NCI-H748 (cell line): ENCODE measurements around the gene KLF4.

ENCODE experiments used
- DNase-seq: peaks from one replicate; lab custom pipeline; 2025; ENCODE audit not compliant: unreplicated experiment; lab: John Stamatoyannopoulos, UW

KLF4 gene

GRCh38 chr9:107488375-107489143 lies 1.0 kb downstream of the KLF4 start:
- peak; percentile 86 for DNase-seq

DNA sequence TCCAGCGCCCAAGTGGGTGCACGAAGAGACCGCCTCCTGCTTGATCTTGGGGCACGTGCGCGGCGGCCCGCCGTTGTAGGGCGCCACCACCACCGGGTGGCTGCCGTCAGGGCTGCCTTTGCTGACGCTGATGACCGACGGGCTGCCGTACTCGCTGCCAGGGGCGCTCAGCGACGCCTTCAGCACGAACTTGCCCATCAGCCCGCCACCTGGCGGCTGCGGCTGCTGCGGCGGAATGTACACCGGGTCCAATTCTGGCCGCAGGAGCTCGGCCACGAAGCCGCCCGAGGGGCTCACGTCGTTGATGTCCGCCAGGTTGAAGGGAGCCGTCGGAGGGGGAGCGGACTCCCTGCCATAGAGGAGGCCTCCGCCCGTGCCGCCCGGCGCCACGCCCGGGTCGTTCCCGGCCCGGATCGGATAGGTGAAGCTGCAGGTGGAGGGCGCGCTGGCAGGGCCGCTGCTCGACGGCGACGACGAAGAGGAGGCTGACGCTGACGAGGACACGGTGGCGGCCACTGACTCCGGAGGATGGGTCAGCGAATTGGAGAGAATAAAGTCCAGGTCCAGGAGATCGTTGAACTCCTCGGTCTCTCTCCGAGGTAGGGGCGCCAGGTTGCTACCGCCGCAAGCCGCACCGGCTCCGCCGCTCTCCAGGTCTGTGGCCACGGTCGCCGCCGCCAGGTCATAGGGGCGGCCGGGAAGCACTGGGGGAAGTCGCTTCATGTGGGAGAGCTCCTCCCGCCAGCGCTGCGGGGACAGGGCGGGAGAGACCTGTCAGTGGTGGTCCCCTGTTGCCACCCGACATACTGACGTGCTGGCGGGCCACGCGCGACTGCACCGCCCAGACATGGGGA lies 1.8 kb downstream of the KLF4 start:
- DNase-seq = peak; percentile 92

DNA sequence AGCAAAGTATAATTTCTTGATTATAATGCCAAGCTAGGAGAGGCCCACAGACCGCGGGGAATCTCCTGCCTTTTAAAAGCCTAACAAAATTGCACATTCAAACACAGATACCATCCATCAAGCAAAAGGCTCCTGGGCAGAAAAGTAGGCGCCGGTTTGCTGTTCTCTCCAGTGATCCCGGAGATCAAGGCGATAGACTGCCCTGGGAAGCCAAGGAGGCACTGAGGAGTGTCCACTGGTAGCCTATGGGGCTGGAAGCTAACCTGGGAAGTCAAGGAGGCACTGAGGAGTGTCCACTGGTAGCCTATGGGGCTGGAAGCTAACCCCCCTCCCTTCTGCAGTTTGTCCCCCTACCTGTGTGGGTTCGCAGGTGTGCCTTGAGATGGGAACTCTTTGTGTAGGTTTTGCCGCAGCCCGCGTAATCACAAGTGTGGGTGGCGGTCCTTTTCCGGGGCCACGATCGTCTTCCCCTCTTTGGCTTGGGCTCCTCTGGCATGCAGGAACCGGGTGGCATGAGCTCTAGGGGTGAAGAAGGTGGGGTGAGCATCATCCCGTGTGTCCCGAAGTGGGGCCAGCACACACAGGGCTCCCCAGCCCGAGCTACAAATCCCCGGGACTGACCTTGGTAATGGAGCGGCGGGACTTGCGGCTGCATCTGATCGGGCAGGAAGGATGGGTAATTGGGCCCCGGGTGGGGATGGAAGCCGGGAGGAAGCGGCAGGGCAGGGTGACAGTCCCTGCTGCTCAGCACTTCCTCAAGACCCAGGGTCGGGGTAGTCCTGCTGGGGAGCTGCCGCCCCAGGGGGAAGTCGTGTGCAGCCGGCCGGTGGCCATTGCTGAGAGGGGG lies 2.7 kb downstream of the KLF4 start:
- DNase-seq = peak; percentile 77

- peak; percentile 16 for DNase-seq
Measured at GRCh38 chr9:107485458-107486043, 4.0 kb downstream of the KLF4 start.

- peak; percentile 79 for DNase-seq
Measured at GRCh38 chr9:107484117-107484723, 5.3 kb downstream of the KLF4 start.

GRCh38 chr9:107483666-107484065 lies 5.9 kb downstream of the KLF4 start:
- no peak for DNase-seq

DNA sequence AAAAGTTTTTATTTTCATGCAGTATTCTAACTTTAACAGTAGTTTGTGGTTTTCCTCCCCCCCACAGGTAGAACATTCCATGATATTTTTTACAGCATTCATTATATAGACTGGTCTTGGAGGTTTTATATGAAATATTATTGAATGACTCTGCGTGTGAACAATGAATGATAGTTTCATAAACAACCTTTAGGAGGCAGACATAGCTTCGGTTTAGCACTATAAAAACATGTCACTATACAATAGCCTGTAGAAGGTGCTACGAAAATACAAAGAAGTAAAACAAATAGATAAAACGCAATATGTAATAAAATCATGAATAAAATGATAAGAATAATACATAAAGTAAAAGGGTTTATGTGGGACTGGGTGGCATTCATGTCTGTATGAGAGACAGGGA lies 8.5 kb downstream of the KLF4 start:
- DNase-seq = peak; percentile 34

GRCh38 chr9:107480386-107480789 lies 9.2 kb downstream of the KLF4 start:
- no peak for DNase-seq

DNA sequence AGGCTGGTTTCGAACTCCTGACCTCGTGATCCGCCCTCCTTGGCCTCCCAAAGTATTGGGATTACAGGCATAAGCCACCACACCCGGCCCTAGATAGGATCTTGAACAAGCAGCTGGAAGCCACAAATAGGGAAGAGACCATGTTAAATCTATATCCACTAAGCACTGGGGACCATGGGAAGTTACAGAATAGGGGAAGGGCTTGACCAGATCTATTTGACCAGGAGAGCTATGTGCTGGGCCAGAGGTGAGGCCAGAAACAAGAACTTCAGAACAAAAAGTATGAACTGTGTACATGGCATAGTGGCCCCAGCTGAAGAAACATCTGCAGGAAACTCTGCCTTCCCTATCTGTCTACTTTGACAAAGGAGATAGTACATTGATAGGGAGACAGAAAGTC lies 10.8 kb downstream of the KLF4 start:
- no peak for DNase-seq

- no peak for DNase-seq
Measured at GRCh38 chr9:107474124-107474523, 15.4 kb downstream of the KLF4 start.

GRCh38 chr9:107472581-107473340 lies 16.8 kb downstream of the KLF4 start:
- peak; percentile 92 for DNase-seq

DNA sequence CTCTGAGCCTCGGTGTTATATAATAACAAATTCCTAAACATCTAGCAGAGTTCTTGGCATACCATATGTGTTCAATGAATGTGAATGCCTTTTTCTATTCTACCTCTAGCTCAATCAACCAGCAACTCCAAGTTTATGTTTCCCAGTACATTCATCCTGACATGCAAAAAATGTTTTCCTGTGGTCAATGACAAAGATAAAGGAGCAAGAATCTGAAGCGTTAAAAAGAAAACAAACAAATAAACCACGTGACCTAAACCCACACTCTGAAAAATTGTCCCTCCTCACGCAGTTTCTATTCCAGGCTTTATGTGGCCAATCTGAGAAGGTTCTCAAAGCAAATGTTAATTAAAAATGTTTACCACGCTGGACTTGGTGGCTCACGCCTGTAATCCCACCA lies 18.0 kb downstream of the KLF4 start:
- no peak for DNase-seq

GRCh38 chr9:107467416-107467815 lies 22.2 kb downstream of the KLF4 start:
- no peak for DNase-seq

DNA sequence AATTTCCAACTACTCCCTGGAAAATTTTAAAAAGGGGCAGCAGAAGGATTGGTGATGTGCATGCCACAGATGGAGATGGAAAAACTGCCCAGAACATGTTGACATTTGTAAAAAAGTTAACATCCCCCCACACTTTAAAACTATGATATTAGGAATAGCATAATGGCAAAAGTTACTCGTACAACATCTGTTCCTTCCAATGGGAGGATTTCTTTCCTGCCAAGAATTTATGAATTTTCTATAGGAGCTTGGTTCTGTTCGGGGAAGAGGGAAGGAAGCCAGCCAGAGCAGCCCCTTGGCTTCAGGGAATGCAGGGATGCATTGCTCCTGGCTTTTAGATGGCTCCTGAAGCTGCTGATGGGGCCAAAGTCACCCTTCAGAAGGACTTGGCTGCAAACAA lies 22.7 kb downstream of the KLF4 start:
- no peak for DNase-seq

DNA sequence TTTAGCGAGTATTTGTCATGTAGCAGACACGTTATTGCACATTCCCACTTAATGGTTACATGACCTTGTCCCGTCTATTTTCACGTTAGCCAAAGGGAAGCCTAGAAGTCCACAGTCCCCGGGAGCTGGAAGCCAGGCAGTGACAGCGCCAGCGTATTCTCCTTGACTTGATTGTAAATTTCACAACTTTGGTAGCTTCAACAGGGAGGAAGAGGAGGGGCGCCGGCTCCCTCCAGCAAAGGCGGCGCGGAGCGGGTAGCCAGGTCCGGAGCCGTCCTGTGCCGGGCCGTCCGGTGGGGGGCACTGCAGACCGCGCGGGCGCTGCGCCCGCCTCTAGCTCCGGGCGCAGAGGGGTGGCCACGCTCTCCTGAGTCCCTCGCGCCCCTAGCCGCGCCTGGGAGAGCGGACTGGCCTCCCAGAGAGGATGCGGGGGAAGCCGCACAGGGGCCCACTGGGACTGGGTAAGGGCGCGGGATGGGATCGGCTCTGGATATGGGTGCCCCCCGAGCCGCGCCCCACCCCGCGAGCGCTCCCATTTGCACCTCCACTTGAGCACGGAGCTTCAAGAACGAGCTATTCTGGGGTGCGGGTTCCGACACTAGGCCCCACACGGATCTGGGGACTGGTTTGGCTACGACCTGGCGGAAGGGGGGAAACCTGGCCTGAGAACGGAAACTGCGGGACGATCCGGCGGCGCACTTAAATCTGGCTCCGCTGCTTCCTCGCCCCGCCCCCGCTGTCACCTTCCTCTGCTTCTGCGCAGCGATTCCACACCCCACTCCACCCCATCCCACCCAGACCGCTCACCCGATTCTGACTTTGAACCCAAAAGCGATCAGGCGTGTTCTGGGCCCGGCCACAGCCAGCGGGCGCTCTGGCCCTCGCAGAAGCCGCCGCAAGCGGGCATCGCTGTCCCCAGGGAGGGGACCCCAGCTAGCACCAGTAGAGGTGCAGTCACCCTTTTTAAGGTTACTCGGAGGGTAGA lies 23.8 kb downstream of the KLF4 start:
- peak; percentile 83 for DNase-seq

- no peak for DNase-seq
Measured at GRCh38 chr9:107464516-107464915, 25.1 kb downstream of the KLF4 start.

DNA sequence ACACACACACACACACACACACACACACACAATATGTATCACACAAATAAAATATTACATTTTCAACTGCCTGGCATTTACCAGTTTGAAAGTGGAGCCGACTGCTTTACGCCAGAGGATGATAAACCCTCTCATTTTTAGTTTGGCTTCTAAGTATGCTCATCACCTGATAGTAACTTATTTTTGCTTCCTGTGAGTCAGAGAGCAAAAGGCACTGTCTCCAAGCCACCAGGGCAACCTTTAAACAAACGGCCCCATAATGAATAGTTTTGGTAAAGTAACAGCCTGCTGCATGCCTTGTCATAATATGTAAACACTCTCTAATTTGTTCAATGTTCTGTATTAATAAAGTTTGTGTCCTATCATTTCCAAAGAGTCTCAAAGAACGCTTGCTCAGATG lies 26.9 kb downstream of the KLF4 start:
- DNase-seq = no peak

GRCh38 chr9:107460153-107461023 lies 29.2 kb downstream of the KLF4 start:
- DNase-seq = no peak
